Fibroblast of skin of right biceps (primary cell): ENCODE data around the gene NAT10.

Source experiments
- DNase-seq: peaks from one replicate; pipeline ENCODE4 v3.0.0-alpha.2; 2013

Gene NAT10

GRCh38 chr11:34111722-34112270 lies 6.4 kb downstream of the NAT10 start:
- DNase-seq: no peak

- DNase-seq: no peak
Observed at GRCh38 chr11:34114014-34114413, 8.6 kb downstream of the NAT10 start.

- no peak for DNase-seq
Observed at GRCh38 chr11:34114471-34114870, 9.0 kb downstream of the NAT10 start.

GRCh38 chr11:34120651-34121050 lies 15.2 kb downstream of the NAT10 start:
- DNase-seq: no peak

GRCh38 chr11:34124885-34125668 lies 19.6 kb downstream of the NAT10 start:
- DNase-seq: no peak

GRCh38 chr11:34126959-34127848 lies 21.8 kb downstream of the NAT10 start:
- DNase-seq: no peak

GRCh38 chr11:34128824-34129223 lies 23.4 kb downstream of the NAT10 start:
- no peak for DNase-seq

GRCh38 chr11:34132261-34132965 lies 27.0 kb downstream of the NAT10 start:
- no peak for DNase-seq

- no peak for DNase-seq
Observed at GRCh38 chr11:34134765-34135164, 29.3 kb downstream of the NAT10 start.

- DNase-seq: no peak
Observed at GRCh38 chr11:34135439-34135838, 30.0 kb downstream of the NAT10 start.

GRCh38 chr11:34136420-34136819 lies 31.0 kb downstream of the NAT10 start:
- DNase-seq: no peak

GRCh38 chr11:34139346-34139745 lies 33.9 kb downstream of the NAT10 start:
- no peak for DNase-seq

- DNase-seq: no peak
Observed at GRCh38 chr11:34140149-34140548, 34.7 kb downstream of the NAT10 start.

GRCh38 chr11:34143048-34143447 lies 37.6 kb downstream of the NAT10 start:
- DNase-seq: no peak

- DNase-seq: no peak
Observed at GRCh38 chr11:34145073-34145472, 39.6 kb downstream of the NAT10 start.

- DNase-seq: no peak
Observed at GRCh38 chr11:34145847-34146381, 40.5 kb downstream of the NAT10 start.

- DNase-seq: no peak
Observed at GRCh38 chr11:34146411-34146810, 41.0 kb downstream of the NAT10 start.

- DNase-seq: no peak
Observed at GRCh38 chr11:34146866-34147265, 41.4 kb downstream of the NAT10 start.

- no peak for DNase-seq
Observed at GRCh38 chr11:34147581-34147980, 42.2 kb downstream of the NAT10 start.

- DNase-seq: no peak
Observed at GRCh38 chr11:34148504-34149165, 43.2 kb downstream of the NAT10 start.

- DNase-seq: no peak
Observed at GRCh38 chr11:34149274-34149673, 43.8 kb downstream of the NAT10 start.

- peak; percentile 18 for DNase-seq
Observed at GRCh38 chr11:34149786-34150185, 44.4 kb downstream of the NAT10 start.
